Measurements from ENCODE around the gene SNAP25.
A peak's percentile ranks its signal among the peaks of the same experiment; 100 is the strongest.

Gene SNAP25

DNA sequence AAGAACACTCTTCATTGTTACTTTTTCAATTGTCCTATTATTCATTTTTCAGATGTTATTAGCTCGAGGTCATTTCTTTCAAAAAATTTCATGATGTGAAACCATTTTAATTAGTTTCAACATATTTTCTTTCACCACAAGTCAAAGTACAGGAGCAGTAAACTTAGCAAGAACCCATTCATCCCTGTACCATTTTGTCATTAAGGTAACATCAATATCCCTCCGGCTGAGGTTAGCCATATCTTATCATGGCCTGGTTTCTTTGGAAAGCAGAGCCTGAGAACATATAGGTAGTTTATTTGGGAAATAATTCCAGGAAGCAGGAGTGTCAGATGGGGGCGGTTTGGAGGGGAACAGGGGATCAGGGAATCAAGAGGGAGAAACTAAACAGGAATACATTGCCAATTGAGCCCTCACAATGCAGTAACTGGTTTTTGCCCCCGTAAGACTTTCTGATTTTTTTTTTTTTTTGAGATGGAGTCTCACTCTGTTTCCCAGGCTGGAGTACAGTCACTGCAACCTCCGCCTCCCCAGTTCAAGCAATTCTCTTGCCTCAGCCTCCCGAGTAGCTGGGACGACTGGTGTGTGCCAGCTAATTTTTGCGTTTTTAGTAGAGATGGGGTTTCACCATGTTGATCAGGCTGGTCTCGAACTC is 131.7 kb downstream of the SNAP25 start:
- ChIA-PET CTCF (interaction anchor here (0.7 kb wide), 2 partner anchors 9 to 53 kb away, joined by 3 to 4 read pairs; no protein-coding TSS in a partner anchor), POLR2A (no interaction called here)
- TF ChIP-seq GLIS1 (tag by site-specific recombination; IDR thresholded peaks at IDR 0.05), result no peak
- no peak for TF ChIP-seq ZNF561 (tag by site-specific recombination; IDR thresholded peaks at IDR 0.05; ENCODE audit: borderline replicate concordance)
- TF ChIP-seq ZNF423 (tag by site-specific recombination; IDR thresholded peaks at IDR 0.05), result no peak
- no peak for TF ChIP-seq ZNF529 (tag by site-specific recombination; IDR thresholded peaks at IDR 0.05; ENCODE audit: insufficient replicate concordance)
- TF ChIP-seq ZBTB17 (tag by site-specific recombination; IDR thresholded peaks at IDR 0.05), result no peak
- no peak for TF ChIP-seq ZNF214 (tag by site-specific recombination; IDR thresholded peaks at IDR 0.05; ENCODE audit: borderline replicate concordance)
- TF ChIP-seq ZNF394 (tag by site-specific recombination; IDR thresholded peaks at IDR 0.05; ENCODE audit: borderline replicate concordance), result no peak
- TF ChIP-seq ZNF426 (tag by site-specific recombination; IDR thresholded peaks at IDR 0.05), result no peak
- TF ChIP-seq, protein P1, sequence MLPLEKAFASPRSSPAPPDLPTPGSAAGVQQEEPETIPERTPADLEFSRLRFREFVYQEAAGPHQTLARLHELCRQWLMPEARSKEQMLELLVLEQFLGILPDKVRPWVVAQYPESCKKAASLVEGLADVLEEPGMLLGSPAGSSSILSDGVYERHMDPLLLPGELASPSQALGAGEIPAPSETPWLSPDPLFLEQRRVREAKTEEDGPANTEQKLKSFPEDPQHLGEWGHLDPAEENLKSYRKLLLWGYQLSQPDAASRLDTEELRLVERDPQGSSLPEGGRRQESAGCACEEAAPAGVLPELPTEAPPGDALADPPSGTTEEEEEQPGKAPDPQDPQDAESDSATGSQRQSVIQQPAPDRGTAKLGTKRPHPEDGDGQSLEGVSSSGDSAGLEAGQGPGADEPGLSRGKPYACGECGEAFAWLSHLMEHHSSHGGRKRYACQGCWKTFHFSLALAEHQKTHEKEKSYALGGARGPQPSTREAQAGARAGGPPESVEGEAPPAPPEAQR (tag by site-specific recombination; IDR thresholded peaks at IDR 0.05), result no peak
- TF ChIP-seq ZFP69B (tag by site-specific recombination; IDR thresholded peaks at IDR 0.05), result no peak
- TF ChIP-seq ZNF596 (tag by site-specific recombination; IDR thresholded peaks at IDR 0.05), result no peak
- no peak for TF ChIP-seq ZNF785 (tag by site-specific recombination; IDR thresholded peaks at IDR 0.05)
- Histone ChIP-seq H3K4me3 (ENCODE audit: low read depth, low read length) (no peak overlapping the region), H3K27ac (ENCODE audit: extremely low read depth, low read depth, low read length) (no peak overlapping the region), H3K9me3 (ENCODE audit: control insufficient read depth, insufficient read depth, low read depth, low read length) (no peaks in the 10 kb centered on the region), H3K4me1 (ENCODE audit: control insufficient read depth, insufficient read depth, low read length) (peaks cover 17% of the 10 kb centered on the region), H3K36me3 (ENCODE audit: control insufficient read depth in 2 of 2, insufficient read depth in 1 of 2, low read length in 2 of 2) (no peaks in the 10 kb centered on the region)

DNA sequence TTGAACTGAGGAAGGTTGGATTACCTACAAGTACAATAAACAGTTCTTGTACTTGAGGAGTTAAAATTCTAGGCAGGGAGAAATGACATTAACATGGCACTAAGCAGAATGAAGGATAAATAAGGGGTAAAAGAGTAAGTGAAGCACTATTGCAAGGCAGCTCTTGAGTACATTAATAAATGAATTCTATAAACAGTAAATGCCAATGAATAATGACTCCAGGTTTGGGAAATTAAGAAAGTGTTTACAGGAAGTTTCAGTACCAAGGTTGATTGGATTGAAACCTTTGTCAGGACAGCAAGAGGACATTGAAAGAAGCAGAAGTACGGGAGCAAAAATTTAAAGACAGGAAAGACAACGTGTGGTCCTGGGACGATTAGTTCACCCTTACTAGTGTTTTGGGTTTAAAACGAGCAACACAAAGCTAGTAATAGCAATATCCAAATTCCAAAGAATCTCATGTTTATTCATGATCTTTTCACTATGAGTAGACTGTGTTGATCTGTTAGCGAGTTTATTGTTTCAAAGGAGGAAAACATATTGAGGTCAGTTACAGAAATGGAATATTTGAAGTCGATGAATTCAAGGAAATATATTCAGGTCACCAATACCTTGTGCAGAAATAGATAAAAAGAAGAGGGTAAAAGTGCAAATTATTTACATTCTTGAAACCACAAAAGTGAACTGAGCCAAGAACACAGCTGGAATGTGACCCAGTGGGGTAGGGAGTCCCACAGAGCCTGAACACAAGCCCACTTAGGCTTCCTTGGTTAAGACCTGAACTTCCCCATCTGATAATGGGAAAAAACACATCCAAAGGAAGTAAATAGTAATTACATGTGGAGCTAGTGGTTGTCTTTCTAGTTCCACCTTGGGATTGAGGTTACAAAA is 134.5 kb downstream of the SNAP25 start:
- Histone ChIP-seq H3K4me1 (ENCODE audit: control insufficient read depth, insufficient read depth, low read length) (peaks cover 17% of the 10 kb centered on the region), H3K27ac (ENCODE audit: extremely low read depth, low read depth, low read length) (peak overlapping the region; percentile 46), H3K9me3 (ENCODE audit: control insufficient read depth, insufficient read depth, low read depth, low read length) (no peaks in the 10 kb centered on the region), H3K4me3 (ENCODE audit: low read depth, low read length) (no peak overlapping the region), H3K36me3 (ENCODE audit: control insufficient read depth in 2 of 2, insufficient read depth in 1 of 2, low read length in 2 of 2) (no peaks in the 10 kb centered on the region)
- ChIA-PET POLR2A (interaction anchor here (1.1 to 1.6 kb wide), 2 partner anchors 81 kb away, joined by 3 to 6 read pairs; partner anchors contain the start of gene MKKS), CTCF (interaction anchor here (0.6 to 2.0 kb wide), 7 partner anchors 21 to 375 kb away, joined by 3 to 5 read pairs (median 3); no protein-coding TSS in a partner anchor)
- no peak for TF ChIP-seq ZNF776 (tag by site-specific recombination; IDR thresholded peaks at IDR 0.05; ENCODE audit: borderline replicate concordance)
- TF ChIP-seq ZFP3 (tag by site-specific recombination; IDR thresholded peaks at IDR 0.05; ENCODE audit: low read depth), result no peak
- TF ChIP-seq ZIC2 (tag by site-specific recombination; IDR thresholded peaks at IDR 0.05), result peak; percentile 88
- TF ChIP-seq ZNF555 (tag by site-specific recombination; conservative IDR thresholded peaks at IDR 0.05), result no peak
- TF ChIP-seq, protein P2, sequence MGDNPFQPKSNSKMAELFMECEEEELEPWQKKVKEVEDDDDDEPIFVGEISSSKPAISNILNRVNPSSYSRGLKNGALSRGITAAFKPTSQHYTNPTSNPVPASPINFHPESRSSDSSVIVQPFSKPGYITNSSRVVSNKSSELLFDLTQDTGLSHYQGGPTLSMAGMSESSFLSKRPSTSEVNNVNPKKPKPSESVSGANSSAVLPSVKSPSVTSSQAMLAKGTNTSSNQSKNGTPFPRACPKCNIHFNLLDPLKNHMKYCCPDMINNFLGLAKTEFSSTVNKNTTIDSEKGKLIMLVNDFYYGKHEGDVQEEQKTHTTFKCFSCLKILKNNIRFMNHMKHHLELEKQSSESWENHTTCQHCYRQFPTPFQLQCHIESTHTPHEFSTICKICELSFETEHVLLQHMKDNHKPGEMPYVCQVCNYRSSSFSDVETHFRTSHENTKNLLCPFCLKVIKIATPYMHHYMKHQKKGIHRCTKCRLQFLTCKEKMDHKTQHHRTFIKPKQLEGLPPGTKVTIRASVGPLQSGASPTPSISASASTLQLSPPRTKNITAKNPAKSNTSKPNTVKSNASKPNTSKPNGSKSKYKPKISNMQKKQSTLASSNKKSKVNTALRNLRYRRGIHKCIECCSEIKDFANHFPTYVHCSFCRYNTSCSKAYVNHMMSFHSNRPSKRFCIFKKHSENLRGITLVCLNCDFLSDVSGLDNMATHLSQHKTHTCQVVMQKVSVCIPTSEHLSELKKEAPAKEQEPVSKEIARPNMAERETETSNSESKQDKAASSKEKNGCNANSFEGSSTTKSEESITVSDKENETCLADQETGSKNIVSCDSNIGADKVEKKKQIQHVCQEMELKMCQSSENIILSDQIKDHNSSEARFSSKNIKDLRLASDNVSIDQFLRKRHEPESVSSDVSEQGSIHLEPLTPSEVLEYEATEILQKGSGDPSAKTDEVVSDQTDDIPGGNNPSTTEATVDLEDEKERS (tag by site-specific recombination; IDR thresholded peaks at IDR 0.05), result no peak
- TF ChIP-seq IKZF3 (tag by site-specific recombination; IDR thresholded peaks at IDR 0.05), result 0 out of 2 replicates have a peak, but pooled peaks have one; percentile 34
- TF ChIP-seq, protein P3, sequence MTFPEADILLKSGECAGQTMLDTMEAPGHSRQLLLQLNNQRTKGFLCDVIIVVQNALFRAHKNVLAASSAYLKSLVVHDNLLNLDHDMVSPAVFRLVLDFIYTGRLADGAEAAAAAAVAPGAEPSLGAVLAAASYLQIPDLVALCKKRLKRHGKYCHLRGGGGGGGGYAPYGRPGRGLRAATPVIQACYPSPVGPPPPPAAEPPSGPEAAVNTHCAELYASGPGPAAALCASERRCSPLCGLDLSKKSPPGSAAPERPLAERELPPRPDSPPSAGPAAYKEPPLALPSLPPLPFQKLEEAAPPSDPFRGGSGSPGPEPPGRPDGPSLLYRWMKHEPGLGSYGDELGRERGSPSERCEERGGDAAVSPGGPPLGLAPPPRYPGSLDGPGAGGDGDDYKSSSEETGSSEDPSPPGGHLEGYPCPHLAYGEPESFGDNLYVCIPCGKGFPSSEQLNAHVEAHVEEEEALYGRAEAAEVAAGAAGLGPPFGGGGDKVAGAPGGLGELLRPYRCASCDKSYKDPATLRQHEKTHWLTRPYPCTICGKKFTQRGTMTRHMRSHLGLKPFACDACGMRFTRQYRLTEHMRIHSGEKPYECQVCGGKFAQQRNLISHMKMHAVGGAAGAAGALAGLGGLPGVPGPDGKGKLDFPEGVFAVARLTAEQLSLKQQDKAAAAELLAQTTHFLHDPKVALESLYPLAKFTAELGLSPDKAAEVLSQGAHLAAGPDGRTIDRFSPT (tag by site-specific recombination; IDR thresholded peaks at IDR 0.05), result no peak
- TF ChIP-seq GLI2 (tag by site-specific recombination; IDR thresholded peaks at IDR 0.05; ENCODE audit: borderline replicate concordance, low read depth), result no peak
- TF ChIP-seq ZNF768 (tag by site-specific recombination; IDR thresholded peaks at IDR 0.05), result no peak
- peak; percentile 69 for TF ChIP-seq SP7 (tag by site-specific recombination; IDR thresholded peaks at IDR 0.05)
- TF ChIP-seq, protein P4, sequence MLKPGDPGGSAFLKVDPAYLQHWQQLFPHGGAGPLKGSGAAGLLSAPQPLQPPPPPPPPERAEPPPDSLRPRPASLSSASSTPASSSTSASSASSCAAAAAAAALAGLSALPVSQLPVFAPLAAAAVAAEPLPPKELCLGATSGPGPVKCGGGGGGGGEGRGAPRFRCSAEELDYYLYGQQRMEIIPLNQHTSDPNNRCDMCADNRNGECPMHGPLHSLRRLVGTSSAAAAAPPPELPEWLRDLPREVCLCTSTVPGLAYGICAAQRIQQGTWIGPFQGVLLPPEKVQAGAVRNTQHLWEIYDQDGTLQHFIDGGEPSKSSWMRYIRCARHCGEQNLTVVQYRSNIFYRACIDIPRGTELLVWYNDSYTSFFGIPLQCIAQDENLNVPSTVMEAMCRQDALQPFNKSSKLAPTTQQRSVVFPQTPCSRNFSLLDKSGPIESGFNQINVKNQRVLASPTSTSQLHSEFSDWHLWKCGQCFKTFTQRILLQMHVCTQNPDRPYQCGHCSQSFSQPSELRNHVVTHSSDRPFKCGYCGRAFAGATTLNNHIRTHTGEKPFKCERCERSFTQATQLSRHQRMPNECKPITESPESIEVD (tag by site-specific recombination; IDR thresholded peaks at IDR 0.05), result 0 out of 2 replicates have a peak, but pooled peaks have one; percentile 35
- no peak for TF ChIP-seq ZNF501 (tag by site-specific recombination; IDR thresholded peaks at IDR 0.05)
